HG03097 (cell line): ENCODE results near the gene KDM4B.

Experiments
- ATAC-seq: cut with Tn5 transposase; IDR thresholded peaks from one replicate; pipeline ENCODE4 v1.9.1; 2021; ENCODE audit not compliant: unreplicated experiment, low FRiP score

The KDM4B gene

DNA sequence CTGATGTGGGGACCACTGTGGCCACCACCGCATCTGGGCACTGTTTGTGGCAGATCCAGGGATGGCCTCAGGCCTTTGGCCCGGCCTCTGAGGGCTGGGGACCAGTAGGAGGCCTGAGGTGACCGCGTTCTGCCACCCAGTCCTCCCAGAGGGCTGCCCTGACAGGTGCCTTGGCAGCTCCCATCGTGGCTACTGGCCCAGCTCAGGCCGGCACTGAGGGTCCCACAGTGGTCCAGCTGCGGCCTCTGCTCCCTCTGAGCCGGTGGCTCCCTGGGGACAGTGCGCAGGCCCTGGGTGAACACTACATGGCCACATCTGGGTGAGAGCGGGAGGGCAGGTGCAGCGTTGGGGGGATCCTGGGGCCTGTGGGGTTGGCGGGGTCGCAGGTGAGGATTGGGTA is 61.9 kb downstream of the KDM4B start:
- no peak for ATAC-seq

DNA sequence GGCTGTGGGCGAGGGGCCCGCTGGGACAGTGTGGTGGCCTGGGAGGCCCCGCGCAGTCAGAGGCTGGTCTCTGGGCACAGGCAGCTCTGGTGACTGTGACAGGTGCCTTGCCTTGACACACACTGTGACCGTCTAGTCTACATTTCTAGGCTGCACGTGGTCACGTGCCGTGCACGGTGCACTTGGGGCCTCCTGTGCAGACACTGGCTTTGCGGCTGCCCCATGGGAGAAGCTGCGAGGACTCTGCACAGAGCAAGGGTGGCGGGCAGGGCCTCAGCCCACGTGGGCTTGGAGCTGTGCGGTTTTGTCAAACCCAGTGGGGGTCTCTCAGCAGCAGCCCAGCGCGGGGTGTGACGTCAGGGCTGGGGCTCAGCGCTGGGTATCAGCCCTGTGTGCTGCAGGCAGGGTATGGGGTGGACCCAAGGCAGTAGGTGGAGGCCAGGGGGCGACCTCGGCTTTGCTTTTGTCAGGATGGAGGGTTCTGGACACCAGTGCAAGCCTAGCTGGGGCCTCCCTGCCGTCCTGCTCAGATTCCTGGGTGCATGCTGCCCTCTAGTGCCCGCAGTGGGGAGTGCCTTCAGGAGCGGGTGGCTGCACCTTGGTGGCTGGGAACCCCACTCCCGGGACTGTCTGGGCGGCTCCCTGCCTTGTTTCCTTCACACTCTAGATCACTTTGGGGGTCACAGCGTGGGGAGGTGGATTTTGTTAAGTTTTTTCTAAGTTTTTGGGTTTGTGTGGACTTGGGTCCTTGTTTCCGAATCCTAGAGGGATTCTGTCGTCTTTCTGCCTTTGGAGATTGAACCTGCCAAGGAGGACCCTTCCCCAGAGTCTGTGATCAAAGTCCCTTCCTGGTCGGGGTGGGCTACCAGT is 62.6 kb downstream of the KDM4B start:
- no peak for ATAC-seq

DNA sequence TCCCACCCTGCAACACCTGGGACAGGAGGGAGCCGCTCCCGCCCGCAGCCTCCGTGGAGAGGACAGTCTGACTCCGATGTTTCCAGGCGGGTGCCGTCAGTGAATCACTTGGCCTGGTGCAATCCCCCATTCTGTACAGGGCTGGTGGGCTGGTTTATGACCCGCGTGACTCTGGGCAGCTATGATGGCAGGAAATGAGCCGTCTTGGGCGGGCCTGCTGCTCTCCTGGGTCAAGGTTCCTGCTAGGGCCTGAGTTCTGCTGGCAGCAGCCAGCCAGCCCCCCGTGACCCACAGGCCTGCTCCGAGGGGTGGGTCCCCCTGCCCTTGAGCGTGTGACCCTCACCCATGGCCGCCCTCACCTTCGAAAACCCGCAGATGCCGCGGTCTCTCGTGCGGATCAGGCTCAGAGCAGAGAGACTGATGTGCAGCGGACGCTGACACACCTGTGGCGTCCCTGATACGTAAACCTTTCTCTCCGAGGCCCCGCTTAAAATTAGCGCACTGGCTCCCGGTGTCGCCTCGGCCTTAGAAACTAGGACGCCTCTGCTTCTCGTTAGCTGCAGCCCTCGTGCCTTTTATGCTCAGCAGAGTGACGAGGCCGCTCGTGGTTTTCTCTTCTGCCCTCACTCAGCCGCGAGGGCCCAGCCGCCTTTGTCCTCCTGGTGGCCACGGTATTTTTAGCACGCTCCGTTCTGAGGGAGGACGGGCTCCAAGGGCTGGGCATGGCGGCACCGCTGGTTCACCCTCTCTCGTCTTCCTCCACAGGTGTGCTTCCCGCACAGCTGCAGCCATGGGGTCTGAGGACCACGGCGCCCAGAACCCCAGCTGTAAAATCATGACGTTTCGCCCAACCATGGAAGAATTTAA is 63.4 kb downstream of the KDM4B start:
- no peak for ATAC-seq

DNA sequence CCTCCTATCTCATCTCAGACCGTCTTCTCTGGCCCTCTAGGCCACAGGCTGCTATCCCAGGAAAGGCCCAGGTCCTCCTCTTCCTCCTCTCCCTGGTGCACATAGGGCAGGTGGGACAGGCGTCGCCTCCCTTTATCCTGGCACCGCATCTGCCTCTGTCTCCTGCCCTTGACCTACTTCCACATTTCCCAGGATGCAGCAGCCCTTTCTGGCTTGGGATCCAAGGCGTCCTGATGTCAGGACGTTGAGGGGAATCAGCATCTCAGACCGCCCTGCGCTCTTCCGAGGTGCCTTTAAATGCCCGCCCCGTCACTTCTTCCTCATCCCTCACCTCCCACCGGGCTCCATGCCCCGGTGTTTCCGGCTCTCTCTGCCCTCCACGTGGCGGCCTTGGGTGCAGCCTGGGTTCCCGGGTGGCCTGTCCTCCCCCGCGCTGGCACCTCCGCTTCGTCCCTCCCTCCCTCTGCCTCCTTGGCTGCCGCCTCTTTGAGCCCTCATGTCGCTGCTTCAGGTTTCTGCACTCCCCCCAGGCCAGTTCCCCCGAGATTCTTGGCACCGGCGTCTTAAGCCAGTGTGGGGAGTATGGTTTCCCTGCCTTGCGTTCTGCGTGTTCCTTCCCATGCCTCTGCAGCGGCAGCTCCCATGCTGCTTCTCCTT is 66.3 kb downstream of the KDM4B start:
- no peak for ATAC-seq

DNA sequence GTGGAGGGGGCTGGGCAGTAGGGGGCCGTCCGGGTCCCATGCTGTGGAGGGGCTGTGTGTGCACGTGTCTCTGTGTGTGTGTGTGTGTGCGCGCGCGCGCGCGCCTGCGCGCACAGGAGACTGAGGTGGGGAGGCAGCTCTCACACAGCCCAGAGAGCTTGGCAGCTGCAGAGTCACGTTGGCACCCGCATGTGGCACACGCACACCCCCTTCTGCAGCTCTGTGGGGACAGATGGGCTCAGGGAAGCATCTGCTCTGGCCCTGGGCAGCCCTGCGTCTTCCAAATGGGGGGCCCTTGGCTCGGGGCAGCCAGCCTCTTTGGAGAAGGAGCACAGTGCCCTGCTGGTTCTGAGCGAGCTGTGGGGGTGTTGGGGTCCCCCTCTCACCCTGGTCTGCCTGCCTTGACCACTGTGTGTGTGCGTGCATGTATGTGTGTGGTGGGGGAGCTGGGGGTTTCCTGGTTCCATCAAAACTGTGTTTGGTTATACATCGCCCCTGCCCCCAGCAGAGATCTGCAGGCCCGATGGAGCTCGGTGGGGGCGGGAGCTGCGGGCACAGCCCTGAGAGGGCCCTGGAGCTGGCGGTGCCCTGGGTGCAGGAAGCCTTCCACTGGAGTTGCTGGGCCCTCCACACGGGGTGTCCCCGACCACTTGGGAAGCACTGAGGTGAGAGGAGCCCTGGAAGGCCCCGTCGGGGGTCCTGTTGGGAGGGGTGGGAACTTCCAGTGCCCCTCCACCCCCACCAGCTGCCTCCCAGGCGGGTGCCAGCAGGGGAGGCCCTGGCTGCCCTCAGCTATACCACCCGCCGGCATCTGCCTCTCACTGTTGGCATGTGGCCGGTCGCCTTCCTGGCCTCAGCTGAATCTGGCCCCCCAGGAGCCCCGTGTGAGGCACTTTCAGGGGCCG is 67.1 kb downstream of the KDM4B start:
- no peak for ATAC-seq

DNA sequence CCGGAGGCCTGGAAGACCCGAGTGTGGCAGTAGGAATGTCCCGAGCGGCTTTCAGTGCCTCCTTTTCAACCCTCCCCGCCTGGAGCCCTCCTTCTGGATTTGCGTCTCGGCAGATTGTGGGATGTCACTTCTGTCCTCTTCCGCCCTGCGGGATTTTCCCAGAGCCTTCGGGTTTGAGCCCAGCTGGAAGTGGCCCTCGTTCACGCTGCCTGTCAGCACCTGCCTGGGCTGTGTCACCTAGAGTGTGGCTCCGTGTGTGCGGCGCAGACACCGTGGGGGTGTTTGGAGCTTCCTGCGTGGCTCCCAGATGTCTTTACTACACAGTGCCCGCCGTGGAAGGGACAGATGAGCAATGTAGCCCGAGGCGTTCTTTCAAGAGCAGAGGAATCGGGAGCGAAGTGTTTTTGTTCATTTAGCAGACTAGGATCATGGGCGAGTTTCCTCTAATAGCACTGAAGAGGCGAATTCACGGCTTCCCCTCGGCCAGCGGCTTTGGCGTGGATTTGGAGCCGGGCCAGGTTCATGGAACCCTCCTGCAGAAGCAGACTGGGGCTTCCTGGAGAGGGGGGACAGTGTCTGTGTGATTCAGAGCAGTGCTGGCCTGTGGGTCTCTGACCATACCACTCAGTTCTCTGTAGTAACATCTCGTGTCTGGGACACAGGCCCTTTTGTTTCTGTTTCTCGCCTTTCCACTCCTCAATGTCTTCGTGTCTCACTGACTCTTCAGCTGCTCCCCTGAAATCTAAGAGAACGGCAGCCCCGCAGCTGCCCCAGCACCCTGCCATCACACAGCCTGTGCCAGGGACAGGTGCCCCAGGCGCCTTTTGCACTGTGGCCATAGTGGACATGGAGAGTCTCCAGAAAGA is 68.0 kb downstream of the KDM4B start:
- ATAC-seq: no peak

DNA sequence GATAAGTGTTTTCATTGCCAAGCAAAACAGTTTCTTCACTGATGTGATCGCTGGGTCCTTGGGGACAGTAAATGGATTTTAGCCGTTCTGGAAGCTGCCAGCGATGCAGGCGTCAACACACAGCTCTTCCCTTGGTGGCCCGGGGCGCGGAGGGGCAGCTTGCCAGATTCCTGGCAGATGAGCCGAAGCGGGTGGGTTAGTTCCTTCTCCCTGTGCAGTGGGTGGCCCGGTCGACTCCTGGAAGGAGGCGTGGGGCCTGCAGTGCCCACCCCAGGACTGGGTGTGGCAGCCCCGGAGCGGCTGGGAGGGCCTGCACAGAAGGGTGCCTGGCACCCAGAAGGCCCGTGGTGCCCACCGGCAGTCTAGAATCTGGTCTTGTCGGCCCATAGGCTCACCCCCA is 69.0 kb downstream of the KDM4B start:
- no peak for ATAC-seq

DNA sequence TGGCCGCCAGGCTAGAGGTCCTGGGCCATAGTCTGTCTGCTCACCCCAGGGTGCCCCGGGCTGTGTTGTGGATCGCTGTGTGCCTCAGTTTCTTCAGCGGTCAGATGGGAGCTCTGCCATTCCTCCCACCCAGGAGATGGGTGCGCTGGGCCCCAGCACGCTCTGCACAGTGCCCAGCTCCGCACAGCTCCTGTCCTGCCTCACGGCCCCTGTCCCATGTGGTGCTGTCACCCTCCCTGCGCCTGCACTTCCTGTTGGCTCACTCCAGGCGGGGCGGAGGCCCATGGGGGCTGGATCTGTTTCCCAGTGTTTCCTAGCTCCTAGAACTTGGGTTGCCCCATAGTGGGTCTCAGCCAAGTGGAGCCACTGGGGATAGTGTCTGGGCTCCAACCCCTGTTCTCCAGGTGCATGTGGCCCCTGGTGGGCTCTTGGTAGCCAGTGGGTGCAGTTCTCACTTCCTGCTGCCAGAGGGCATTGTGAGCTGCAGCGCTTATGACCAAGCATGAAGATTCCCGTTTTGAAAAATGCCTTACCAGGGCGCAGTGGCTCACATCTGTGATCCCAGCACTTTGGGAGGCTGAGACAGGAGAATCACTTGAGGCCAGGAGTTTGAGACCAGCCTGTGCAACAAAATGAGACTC is 69.8 kb downstream of the KDM4B start:
- no peak for ATAC-seq

DNA sequence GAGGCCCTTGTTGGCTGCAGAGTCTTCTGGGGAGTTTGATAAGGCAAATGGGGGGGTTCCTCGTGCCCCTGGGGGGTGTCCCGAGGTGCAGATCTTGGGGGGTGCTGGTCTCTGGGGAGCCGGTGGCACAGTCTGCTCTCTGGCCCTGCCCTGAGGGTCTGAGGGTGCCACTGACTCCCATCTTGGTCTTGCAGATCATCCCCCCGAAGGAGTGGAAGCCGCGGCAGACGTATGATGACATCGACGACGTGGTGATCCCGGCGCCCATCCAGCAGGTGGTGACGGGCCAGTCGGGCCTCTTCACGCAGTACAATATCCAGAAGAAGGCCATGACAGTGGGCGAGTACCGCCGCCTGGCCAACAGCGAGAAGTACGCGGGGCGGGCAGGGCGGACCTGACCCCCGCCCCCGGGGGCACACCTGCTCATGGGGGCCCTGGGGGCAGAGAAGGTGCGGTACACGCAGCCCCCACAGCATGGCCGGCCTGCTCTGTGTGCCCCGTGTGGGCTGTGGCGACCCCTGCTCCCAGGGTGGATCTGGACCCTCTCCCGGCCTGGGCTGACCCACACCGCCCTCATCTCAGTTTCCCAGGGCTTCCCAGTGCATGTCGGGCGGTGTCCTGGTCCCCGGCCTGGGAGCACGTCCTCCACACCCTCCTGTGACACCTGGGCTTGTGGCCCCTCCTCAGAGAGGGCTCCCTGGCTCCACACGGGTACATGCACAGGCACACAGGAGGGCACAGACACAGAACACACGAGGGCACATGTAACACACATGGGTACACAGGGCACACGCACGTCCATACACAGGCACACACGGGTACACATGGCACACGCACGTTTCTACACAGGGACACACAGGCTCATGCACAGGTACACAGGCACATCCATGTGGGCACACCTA is 71.0 kb downstream of the KDM4B start:
- no peak for ATAC-seq

DNA sequence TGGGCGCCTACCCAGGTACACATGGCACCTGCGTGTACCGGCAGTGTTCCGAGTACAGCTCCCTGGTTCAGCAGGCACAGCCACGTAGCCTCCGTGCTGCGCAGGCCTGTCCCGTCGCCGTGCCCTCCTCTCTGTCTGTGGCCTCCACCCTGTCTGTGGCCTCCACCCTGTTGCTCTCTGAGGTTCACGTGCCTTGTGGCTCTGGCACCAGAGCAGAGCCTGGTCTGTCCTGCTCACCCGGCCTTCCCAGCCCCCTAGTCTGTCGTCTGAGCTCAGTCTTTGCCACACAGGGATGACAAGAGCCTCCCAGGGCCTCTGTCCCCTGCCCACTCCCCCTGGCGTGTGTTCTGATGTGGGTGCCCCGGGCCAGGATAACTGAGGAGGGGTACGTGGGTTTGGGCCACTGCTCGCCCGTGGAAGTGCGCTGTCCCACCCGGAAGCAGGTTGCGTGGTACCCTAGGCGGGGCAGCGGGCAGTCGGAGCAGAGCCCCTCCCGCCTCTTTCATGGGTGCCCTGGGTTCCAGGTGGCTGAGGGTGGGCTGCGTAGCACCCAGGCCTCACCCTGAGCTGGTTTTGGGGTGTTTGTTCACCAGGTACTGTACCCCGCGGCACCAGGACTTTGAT is 71.7 kb downstream of the KDM4B start:
- no peak for ATAC-seq

DNA sequence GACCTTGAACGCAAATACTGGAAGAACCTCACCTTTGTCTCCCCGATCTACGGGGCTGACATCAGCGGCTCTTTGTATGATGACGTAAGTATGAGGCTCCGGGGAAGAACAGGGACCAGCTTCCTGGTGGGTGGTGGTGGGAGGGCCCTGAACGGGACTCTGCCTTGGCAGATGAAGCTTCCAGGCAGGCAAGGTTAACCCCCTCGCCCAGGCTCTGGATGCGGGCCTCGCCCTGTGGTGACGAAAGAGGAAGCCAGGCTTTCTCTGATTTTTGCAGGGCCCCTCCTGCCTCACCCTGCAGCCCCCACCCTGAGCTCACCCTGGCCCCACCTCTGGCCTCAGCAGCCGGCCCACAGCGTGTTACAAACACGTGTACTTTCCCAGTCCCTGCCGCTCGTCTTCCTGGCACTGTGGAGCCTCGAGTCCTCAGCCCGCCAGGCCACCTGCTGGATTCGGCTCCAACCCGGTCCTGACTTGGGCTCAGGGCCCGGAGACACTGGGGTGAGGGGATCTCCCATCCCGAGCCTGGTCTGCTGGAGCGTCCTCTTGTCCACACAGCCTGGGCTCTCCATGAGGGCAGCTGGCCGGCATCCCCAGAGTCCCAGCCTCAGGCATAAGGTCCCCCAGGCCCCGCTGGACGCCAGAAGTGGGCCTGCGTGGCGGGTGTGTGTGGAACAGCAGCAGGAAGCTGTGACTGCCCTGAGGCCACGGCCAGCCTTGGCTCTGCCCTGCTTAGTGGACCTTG is 72.4 kb downstream of the KDM4B start:
- no peak for ATAC-seq

DNA sequence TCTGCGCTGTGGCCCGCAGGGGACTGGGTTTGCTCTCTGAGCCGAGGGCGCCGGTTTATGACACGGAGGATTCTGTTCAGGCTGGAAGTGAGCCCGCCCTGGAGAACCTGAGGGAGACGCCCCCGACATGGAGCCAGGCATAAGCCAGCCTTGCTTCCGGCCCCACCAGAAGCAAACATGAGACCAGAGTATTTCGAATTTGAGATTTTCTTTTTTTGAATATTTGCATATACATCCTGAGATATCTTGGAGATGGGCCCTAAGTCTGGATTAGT is 72.9 kb downstream of the KDM4B start:
- no peak for ATAC-seq

DNA sequence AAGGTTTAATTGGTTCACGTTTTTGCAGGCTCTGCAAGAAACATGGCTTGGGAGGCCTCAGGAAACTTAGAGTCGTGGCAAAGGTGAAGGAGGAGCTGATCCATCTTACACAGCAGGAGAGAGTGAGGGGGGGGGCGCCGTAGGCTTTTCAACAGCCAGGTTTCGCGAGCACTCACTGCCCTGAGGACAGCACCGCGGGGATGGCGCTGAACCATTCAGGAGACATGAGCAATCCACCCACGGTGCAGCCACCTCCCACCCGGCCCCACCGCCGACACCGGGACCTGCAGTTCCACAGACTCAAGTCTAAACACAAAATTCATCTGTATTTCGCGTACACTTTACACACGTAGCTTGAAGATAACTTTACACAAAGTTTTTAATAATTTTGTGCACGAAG is 73.6 kb downstream of the KDM4B start:
- ATAC-seq: no peak

DNA sequence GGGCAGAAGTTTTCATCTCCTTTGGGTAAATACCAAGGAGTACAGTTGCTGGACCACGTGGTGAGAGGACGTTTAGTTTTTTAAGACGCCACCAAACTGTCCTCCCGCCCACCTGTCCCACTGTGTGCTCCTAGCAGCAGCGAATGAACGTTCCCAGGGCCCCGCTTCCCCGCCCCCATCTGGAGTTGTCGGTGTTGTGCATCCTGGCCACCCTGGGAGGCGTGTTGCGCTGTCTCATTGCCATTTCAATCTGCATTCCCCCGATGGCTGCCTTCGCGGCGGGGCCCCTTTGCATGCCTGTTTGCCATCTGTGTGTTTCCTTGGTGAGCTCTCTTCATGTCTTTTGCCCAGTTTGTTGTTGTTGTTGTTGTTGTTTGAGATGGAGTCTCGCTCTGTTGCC is 76.1 kb downstream of the KDM4B start:
- no peak for ATAC-seq

DNA sequence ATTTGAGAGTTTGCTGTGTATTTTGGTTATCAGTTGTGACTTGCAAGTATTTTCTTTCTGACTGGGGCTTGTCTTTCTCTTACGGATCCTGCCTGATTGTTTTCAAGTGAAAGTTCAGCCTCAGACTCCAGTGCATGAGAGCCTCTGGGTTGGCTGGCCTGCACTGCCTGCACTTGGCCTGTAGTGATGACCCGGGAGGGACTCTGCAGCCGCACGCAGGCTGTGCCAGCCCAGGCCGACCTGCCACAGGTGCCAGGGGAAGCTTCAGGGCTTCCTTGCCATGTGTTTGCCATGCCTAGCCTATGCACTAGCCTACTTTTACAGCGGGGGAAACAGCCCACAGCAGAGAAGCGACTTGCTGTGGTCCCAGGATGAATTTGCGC is 77.0 kb downstream of the KDM4B start:
- ATAC-seq: no peak

DNA sequence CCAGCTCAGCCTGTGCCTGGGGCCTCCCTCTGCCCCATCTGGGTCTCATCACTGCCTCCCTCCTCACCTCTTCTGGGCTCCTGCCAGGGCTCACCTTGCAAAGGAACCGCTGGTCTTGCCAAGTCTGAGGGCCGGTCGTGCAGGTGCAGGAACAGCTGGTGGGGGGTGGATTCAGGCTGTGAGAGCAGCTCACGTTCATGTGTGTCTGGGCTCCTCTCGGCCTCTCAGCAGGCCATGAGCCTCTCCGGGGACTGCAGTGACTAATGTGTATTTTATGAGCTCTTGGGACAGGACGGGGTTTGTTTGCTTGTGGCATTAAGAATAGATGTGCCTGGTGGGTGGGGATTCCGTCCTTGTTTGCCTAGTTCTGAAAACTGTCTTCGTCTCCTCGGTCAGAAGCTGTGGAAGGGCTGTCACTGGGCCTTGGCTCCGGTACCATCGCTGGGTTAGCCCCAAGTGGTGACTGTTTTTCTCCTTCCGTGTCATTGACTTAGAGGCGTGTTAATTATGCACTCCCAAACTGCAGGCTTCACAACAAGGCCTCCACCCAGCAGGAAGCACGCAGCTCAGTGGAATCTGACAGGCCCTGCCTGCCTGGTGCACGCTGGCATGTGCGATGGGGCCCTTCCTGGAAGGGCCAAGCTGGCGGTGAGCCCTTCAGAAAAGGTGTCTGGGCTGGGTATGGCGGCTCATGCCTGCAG is 77.6 kb downstream of the KDM4B start:
- ATAC-seq: no peak
